ENCODE data around the gene TAS2R39. TPM values are rescaled to one million over a fixed set of nuclear protein-coding genes. Genes with fewer than 3 reads are reported as not detected.
A peak's percentile ranks its signal among the peaks of the same experiment; 100 is the strongest.

The TAS2R39 gene
- total RNA-seq, 1 experiment from 2014 or later, result not detected

- TF ChIP-seq CTCF (conservative IDR thresholded peaks at IDR 0.05), result no peak
- no peak for TF ChIP-seq EZH2 (IDR thresholded peaks at IDR 0.05; ENCODE audit: low read depth)
- peaks cover 25% of the 10 kb centered on the region for H3K4me1 ChIP-seq (replicated peaks; ENCODE audit: insufficient read depth)
- POLR2A ChIA-PET (ENCODE audit: unreplicated experiment), result no interaction called here
- H3K27ac ChIP-seq, result no peak overlapping the region
- DNase-seq, result peak; percentile 6 to 65
- no TSS peak for BruUV-seq (replicated peaks)
- no peak overlapping the region for H2AFZ ChIP-seq
- H3K4me3 ChIP-seq, result no peak overlapping the region
- no peaks in the 10 kb centered on the region for H3K36me3 ChIP-seq (ENCODE audit: low read depth)
- H3K9me3 ChIP-seq (ENCODE audit: insufficient read depth, low read depth), result no peaks in the 10 kb centered on the region
- intact Hi-C loops (cut with micrococcal nuclease; ENCODE audit: unreplicated experiment), result no loop called here
- no peak overlapping the region for H3K4me2 ChIP-seq
- CTCF ChIA-PET, result no interaction called here
- no peaks in the 10 kb centered on the region for H3K79me2 ChIP-seq (ENCODE audit: low read depth)
- no peaks in the 10 kb centered on the region for H4K20me1 ChIP-seq (ENCODE audit: insufficient read depth)
- H3K27me3 ChIP-seq (ENCODE audit: insufficient read depth, low read depth), result no peaks in the 10 kb centered on the region
- H3F3A ChIP-seq (ENCODE audit: insufficient read depth, low read depth), result peaks cover 8% of the 10 kb centered on the region; the same call in 1 of the 2 replicates
- H3K9me2 ChIP-seq (ENCODE audit: insufficient read depth), result no peaks in the 10 kb centered on the region
Measured at GRCh38 chr7:143227806-143228205, 44.6 kb downstream of the TAS2R39 start.

GRCh38 chr7:143229054-143229790 is 46.0 kb downstream of the TAS2R39 start:
- POLR2A ChIA-PET (ENCODE audit: unreplicated experiment), result no interaction called here
- H2AFZ ChIP-seq, result no peak overlapping the region
- H3K4me3 ChIP-seq, result no peak overlapping the region
- intact Hi-C loops (cut with micrococcal nuclease; ENCODE audit: unreplicated experiment), result no loop called here
- no peak overlapping the region for H3K27ac ChIP-seq
- H4K20me1 ChIP-seq (ENCODE audit: insufficient read depth), result no peaks in the 10 kb centered on the region
- H3K4me1 ChIP-seq (replicated peaks; ENCODE audit: insufficient read depth), result peaks cover 14% of the 10 kb centered on the region
- no peaks in the 10 kb centered on the region for H3K27me3 ChIP-seq (ENCODE audit: insufficient read depth, low read depth)
- TF ChIP-seq CTCF (conservative IDR thresholded peaks at IDR 0.05) (no peak), EZH2 (IDR thresholded peaks at IDR 0.05; ENCODE audit: low read depth) (no peak)
- CTCF ChIA-PET, result no interaction called here
- DNase-seq, result no peak
- H3F3A ChIP-seq (ENCODE audit: insufficient read depth, low read depth), result peaks cover 3% of the 10 kb centered on the region; the same call in 1 of the 2 replicates
- BruUV-seq (replicated peaks), result no TSS peak
- H3K9me2 ChIP-seq (ENCODE audit: insufficient read depth), result no peaks in the 10 kb centered on the region
- no peak overlapping the region for H3K4me2 ChIP-seq
- no peaks in the 10 kb centered on the region for H3K9me3 ChIP-seq (ENCODE audit: insufficient read depth, low read depth)
- H3K36me3 ChIP-seq (ENCODE audit: low read depth), result no peaks in the 10 kb centered on the region
- no peaks in the 10 kb centered on the region for H3K79me2 ChIP-seq (ENCODE audit: low read depth)

DNA sequence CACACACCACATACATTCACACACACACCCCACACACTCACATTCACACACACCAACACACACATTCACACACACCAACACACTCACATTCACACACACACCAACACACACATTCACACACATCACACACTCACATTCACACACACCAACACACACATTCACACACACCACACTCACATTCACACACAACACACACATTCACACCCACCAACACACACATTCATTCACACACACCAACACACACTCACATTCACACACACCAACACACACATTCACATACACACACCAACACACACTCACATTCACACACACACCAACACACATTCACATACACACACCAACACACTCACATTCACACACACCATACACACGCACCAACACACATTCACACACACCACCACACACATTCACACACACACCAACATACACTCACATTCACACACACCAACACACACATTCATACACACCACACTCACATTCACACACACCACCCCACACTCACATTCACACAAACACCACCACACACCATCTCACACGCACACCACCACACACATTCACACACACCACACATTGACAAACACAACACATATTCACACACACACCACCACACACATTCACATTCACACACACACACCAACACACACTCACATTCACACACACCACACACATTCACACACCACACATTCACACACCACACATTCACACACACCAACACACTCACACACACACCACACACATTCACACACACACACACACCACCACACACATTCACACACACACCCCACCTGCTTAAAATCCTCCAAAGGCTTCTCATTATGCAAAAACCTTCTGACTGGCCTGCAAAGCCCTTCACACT is 47.6 kb downstream of the TAS2R39 start:
- H3K79me2 ChIP-seq (ENCODE audit: low read depth), result no peaks in the 10 kb centered on the region
- intact Hi-C loops (cut with micrococcal nuclease; ENCODE audit: unreplicated experiment), result loop anchor here (10.0 kb wide), 1 partner anchor 274 kb away; no protein-coding TSS in a partner anchor
- H4K20me1 ChIP-seq (ENCODE audit: insufficient read depth), result no peaks in the 10 kb centered on the region
- H3K4me1 ChIP-seq (replicated peaks; ENCODE audit: insufficient read depth), result peaks cover 10% of the 10 kb centered on the region; the same call in 1 of the 2 replicates
- no TSS peak for BruUV-seq (replicated peaks)
- no peaks in the 10 kb centered on the region for H3K9me2 ChIP-seq (ENCODE audit: insufficient read depth)
- H3K36me3 ChIP-seq (ENCODE audit: low read depth), result no peaks in the 10 kb centered on the region
- CTCF ChIA-PET, result no interaction called here
- H3K27me3 ChIP-seq (ENCODE audit: insufficient read depth, low read depth), result no peaks in the 10 kb centered on the region
- peaks cover 4% of the 10 kb centered on the region; the same call in 1 of the 2 replicates for H3K9me3 ChIP-seq (ENCODE audit: insufficient read depth, low read depth)
- no peak overlapping the region for H3K4me2 ChIP-seq
- POLR2A ChIA-PET (ENCODE audit: unreplicated experiment), result no interaction called here
- H3K27ac ChIP-seq, result no peak overlapping the region
- DNase-seq, result no peak
- no peak overlapping the region for H2AFZ ChIP-seq
- no peak overlapping the region for H3K4me3 ChIP-seq
- TF ChIP-seq CTCF (conservative IDR thresholded peaks at IDR 0.05) (no peak), EZH2 (IDR thresholded peaks at IDR 0.05; ENCODE audit: low read depth) (no peak)
- H3F3A ChIP-seq (ENCODE audit: insufficient read depth, low read depth), result no peaks in the 10 kb centered on the region

Other genes with a start within 250 kb of the TAS2R39 start
- gene TRPV5, start 249.7 kb upstream of the TAS2R39 start, total RNA-seq (2021), result not detected in 2 replicates
- gene LLCFC1, start 243.9 kb upstream of the TAS2R39 start, total RNA-seq (2021), result not detected in 2 replicates
- 0.46 TPM in 1 of 2 replicates, not detected in the other for gene KEL, start 221.1 kb upstream of the TAS2R39 start, total RNA-seq (2021)
- not detected in 2 replicates for gene OR9A2, start 156.3 kb upstream of the TAS2R39 start, total RNA-seq (2021)
- gene OR6V1, start 131.1 kb upstream of the TAS2R39 start, total RNA-seq (2021), result not detected in 2 replicates
- not detected in 2 replicates for gene PIP, start 51.3 kb upstream of the TAS2R39 start, total RNA-seq (2021)
- gene TAS2R40, start 38.6 kb downstream of the TAS2R39 start, total RNA-seq (2021), result not detected in 2 replicates
- 239 and 244 TPM in 2 replicates for gene GSTK1, start 80.0 kb downstream of the TAS2R39 start, total RNA-seq (2021)
- 89.7 and 131 TPM in 2 replicates for gene TMEM139, start 101.5 kb downstream of the TAS2R39 start, total RNA-seq (2021)
- 52.7 and 67.2 TPM in 2 replicates for gene CASP2, start 104.9 kb downstream of the TAS2R39 start, total RNA-seq (2021)
- 0.15 TPM in 1 of 2 replicates, not detected in the other for gene CLCN1, start 132.7 kb downstream of the TAS2R39 start, total RNA-seq (2021)
- gene FAM131B, start 179.3 kb downstream of the TAS2R39 start, total RNA-seq (2021), result 0.65 and 0.80 TPM in 2 replicates
- gene ZYX, start 197.9 kb downstream of the TAS2R39 start, total RNA-seq (2021), result 145 and 167 TPM in 2 replicates
- gene EPHA1, start 225.4 kb downstream of the TAS2R39 start, total RNA-seq (2021), result 35.5 and 39.3 TPM in 2 replicates

Measured in PC-9 (cell line).